Measurements from ENCODE around the gene RBM33.

RBM33 gene

DNA sequence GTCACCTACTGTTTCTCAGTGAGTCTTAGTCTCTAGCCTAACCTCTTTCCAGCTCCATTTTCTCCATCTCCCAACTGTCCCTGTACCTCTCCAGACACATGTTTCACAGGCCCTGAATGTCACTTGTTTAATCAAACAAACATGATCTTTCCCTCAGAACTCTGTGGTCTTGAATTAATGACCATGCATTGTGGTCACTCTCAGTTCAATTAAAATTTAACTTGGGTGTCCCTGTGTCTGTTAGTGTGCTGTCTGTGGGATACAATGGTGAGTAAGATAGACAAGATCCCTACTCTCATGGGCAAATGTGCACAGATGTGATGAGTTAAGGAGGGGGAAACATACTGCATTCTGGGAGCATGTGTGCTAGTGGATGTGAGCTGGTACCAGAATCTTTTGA, 65.0 kb downstream of the RBM33 start:
- in situ Hi-C loops (cut with HindIII; ENCODE audit: low pct_ligation_motif_present, low sequenced_read_pairs), result no loop called here
- H3K36me3 ChIP-seq (replicated peaks), result peaks cover 40% of the 10 kb centered on the region

GRCh38 chr7:155710031-155710430, 65.6 kb downstream of the RBM33 start:
- Histone ChIP-seq H3K27ac (no peak overlapping the region), H3K36me3 (replicated peaks) (peaks cover 40% of the 10 kb centered on the region), H3K27me3 (replicated peaks) (no peaks in the 10 kb centered on the region), H3K4me3 (ENCODE audit: low read depth, low read length) (no peak overlapping the region)
- in situ Hi-C loops (cut with HindIII; ENCODE audit: low pct_ligation_motif_present, low sequenced_read_pairs), result no loop called here
- no peak for TF ChIP-seq CTCF (IDR thresholded peaks at IDR 0.05; ENCODE audit: low read depth, low read length, missing control alignments)
- no peak for DNase-seq

More for the DNA sequence above, 65.0 kb downstream of the RBM33 start:
- DNase-seq, result no peak
- Histone ChIP-seq H3K4me3 (ENCODE audit: low read depth, low read length) (no peak overlapping the region), H3K27me3 (replicated peaks) (no peaks in the 10 kb centered on the region), H3K27ac (no peak overlapping the region)
- no peak for TF ChIP-seq CTCF (IDR thresholded peaks at IDR 0.05; ENCODE audit: low read depth, low read length, missing control alignments)

- Histone ChIP-seq H3K27ac (no peak overlapping the region), H3K36me3 (replicated peaks) (peaks cover 42% of the 10 kb centered on the region), H3K27me3 (replicated peaks) (no peaks in the 10 kb centered on the region), H3K4me3 (ENCODE audit: low read depth, low read length) (no peak overlapping the region)
- no peak for TF ChIP-seq CTCF (IDR thresholded peaks at IDR 0.05; ENCODE audit: low read depth, low read length, missing control alignments)
- in situ Hi-C loops (cut with HindIII; ENCODE audit: low pct_ligation_motif_present, low sequenced_read_pairs), result no loop called here
- DNase-seq, result no peak
Observed at GRCh38 chr7:155710530-155710929, 66.1 kb downstream of the RBM33 start.

DNA sequence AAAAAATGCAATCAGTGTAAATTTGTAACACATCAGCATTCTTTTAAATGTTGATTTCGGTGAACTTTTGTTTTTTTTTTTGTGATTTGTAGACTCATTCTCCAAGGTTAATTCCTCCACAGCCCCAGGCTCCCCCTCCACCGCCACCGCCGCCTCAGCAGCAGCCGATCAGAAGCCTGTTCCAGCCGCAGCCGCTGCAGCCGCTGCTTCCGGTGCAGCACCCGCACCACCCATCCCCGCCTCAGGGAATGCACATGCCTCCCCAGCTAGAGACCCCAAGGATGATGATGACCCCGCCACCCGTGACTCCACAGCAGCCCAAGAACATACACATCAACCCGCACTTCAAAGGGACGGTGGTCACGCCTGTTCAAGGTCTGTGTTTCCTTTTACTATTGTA, 66.6 kb downstream of the RBM33 start:
- in situ Hi-C loops (cut with HindIII; ENCODE audit: low pct_ligation_motif_present, low sequenced_read_pairs), result no loop called here
- Histone ChIP-seq H3K27me3 (replicated peaks) (no peaks in the 10 kb centered on the region), H3K36me3 (replicated peaks) (peaks cover 42% of the 10 kb centered on the region), H3K27ac (no peak overlapping the region), H3K4me3 (ENCODE audit: low read depth, low read length) (no peak overlapping the region)
- TF ChIP-seq CTCF (IDR thresholded peaks at IDR 0.05; ENCODE audit: low read depth, low read length, missing control alignments), result no peak
- DNase-seq, result no peak

DNA sequence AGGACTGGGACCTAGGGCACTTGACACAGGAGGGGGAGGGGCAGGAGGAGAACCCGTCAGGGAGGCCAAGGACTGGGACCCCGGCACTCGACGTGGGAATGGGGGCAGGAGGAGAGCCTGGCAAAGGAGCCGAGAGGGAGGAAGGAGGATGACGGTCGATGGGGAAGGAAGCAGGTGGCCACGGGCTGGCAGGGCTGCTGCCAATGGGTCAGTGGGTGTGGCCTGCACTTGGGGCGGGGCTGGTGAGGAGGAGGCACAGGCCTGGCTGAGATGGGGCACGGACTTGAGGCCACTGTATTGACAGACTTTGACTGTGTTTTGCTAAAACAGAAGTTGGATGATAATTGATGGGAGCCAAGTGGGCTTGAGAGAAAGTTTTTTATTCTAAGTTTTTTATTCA, 68.9 kb downstream of the RBM33 start:
- no peak for TF ChIP-seq CTCF (IDR thresholded peaks at IDR 0.05; ENCODE audit: low read depth, low read length, missing control alignments)
- Histone ChIP-seq H3K4me3 (ENCODE audit: low read depth, low read length) (no peak overlapping the region), H3K36me3 (replicated peaks) (peaks cover 29% of the 10 kb centered on the region), H3K27ac (no peak overlapping the region), H3K27me3 (replicated peaks) (no peaks in the 10 kb centered on the region)
- in situ Hi-C loops (cut with HindIII; ENCODE audit: low pct_ligation_motif_present, low sequenced_read_pairs), result no loop called here
- DNase-seq, result no peak

GRCh38 chr7:155714702-155715101, 70.2 kb downstream of the RBM33 start:
- no peak for DNase-seq
- Histone ChIP-seq H3K4me3 (ENCODE audit: low read depth, low read length) (no peak overlapping the region), H3K27me3 (replicated peaks) (no peaks in the 10 kb centered on the region), H3K36me3 (replicated peaks) (peaks cover 22% of the 10 kb centered on the region), H3K27ac (no peak overlapping the region)
- in situ Hi-C loops (cut with HindIII; ENCODE audit: low pct_ligation_motif_present, low sequenced_read_pairs), result no loop called here
- TF ChIP-seq CTCF (IDR thresholded peaks at IDR 0.05; ENCODE audit: low read depth, low read length, missing control alignments), result no peak
